PC-3 (cell line): ENCODE measurements around the gene LCP1. TPM values are rescaled to one million over a fixed set of nuclear protein-coding genes. Genes with fewer than 3 reads are reported as not detected.

Experiments
- ATAC-seq: fragments of 200-7000 bp; cut with Tn5 transposase; 2 replicates; pipeline ENCODE4 v1.9.1; 2020; ENCODE audit warnings: mild to moderate bottlenecking, moderate library complexity
- BruUV-seq: library from RNA; stranded (reverse); fragments of 400-500 nt; replicated peaks from 2 replicates; lab custom pipeline; 2021; lab: Mats Ljungman, UMichigan
- CTCF ChIA-PET: fragments of 300-600 bp; sonication (Branson Sonifier 250); formaldehyde crosslinking; loops from one replicate; lab custom pipeline; 2022; ENCODE audit warnings: antibody characterized with exemption; lab: Charles Lee
- POLR2A ChIA-PET: fragments of 300-600 bp; sonication (Branson Sonifier 250); formaldehyde crosslinking; loops from one replicate; lab custom pipeline; 2022; ENCODE audit warnings: antibody characterized with exemption; ENCODE audit not compliant: unreplicated experiment; lab: Charles Lee
- DNase-seq: peaks from one replicate; pipeline ENCODE4 v3.0.0-alpha.2; 2015
- H2AFZ ChIP-seq: fragments of 300-600 bp; sonication (generic); 2 replicates; pipeline ENCODE4 v1.6.0; 2016; ENCODE audit warnings: antibody characterized with exemption, low read length
- H3F3A ChIP-seq: fragments of 300-600 bp; sonication (generic); one replicate; pipeline ENCODE4 v1.6.0; 2017; ENCODE audit warnings: antibody characterized with exemption, low read length, control low read depth, mild to moderate bottlenecking; ENCODE audit not compliant: unreplicated experiment
- H3K27ac ChIP-seq: fragments of 300-600 bp; sonication (generic); 2 replicates; pipeline ENCODE4 v1.5.1; 2016; ENCODE audit warnings: mild to moderate bottlenecking, low read length
- H3K27me3 ChIP-seq: fragments of 300-600 bp; sonication (generic); 2 replicates; pipeline ENCODE4 v1.6.1; 2016; ENCODE audit warnings: low read length, mixed read lengths
- H3K36me3 ChIP-seq: fragments of 300-600 bp; sonication (generic); 2 replicates; pipeline ENCODE4 v1.6.1; 2016; ENCODE audit warnings: low read depth, mixed run types, low read length, mixed read lengths
- H3K4me1 ChIP-seq: fragments of 300-600 bp; sonication (generic); 2 replicates; pipeline ENCODE4 v1.5.1; 2016; ENCODE audit warnings: low read length; ENCODE audit not compliant: insufficient read depth
- H3K4me2 ChIP-seq: fragments of 300-600 bp; sonication (generic); 2 replicates; pipeline ENCODE4 v1.6.0; 2016; ENCODE audit warnings: low read length
- H3K4me3 ChIP-seq: fragments of 300-600 bp; sonication (generic); 2 replicates; pipeline ENCODE4 v1.5.1; 2016; ENCODE audit warnings: mild to moderate bottlenecking, low read length, mixed read lengths
- H3K79me2 ChIP-seq: fragments of 300-600 bp; sonication (generic); 2 replicates; pipeline ENCODE4 v1.6.1; 2017; ENCODE audit warnings: low read length, mixed read lengths
- H3K9ac ChIP-seq: fragments of 300-600 bp; sonication (generic); 2 replicates; pipeline ENCODE4 v1.6.0; 2016; ENCODE audit warnings: mild to moderate bottlenecking, low read length
- H3K9me2 ChIP-seq: fragments of 300-600 bp; sonication (generic); replicated peaks from 2 replicates; pipeline ENCODE4 v1.6.1; 2016; ENCODE audit warnings: mixed run types, low read length, mixed read lengths
- H3K9me3 ChIP-seq: fragments of 300-600 bp; sonication (generic); 2 replicates; pipeline ENCODE4 v1.6.1; 2016; ENCODE audit warnings: low read length, mixed read lengths
- H4K20me1 ChIP-seq: fragments of 300-600 bp; sonication (generic); 2 replicates; pipeline ENCODE4 v1.6.1; 2016; ENCODE audit warnings: low read length, mixed read lengths
- CTCF ChIP-seq: fragments of 300-600 bp; sonication (generic); conservative IDR thresholded peaks from 2 replicates; pipeline ENCODE4 v1.5.1; 2017; ENCODE audit warnings: antibody characterized with exemption, low read depth, mild to moderate bottlenecking, low read length
- EZH2 ChIP-seq: fragments of 300-600 bp; sonication (generic); IDR thresholded peaks from one replicate; pipeline ENCODE4 v1.6.1; 2017; ENCODE audit warnings: antibody characterized with exemption, mild to moderate bottlenecking, low read length; ENCODE audit not compliant: unreplicated experiment
- EZH2phosphoT487 ChIP-seq: fragments of 300-600 bp; sonication (generic); IDR thresholded peaks from 2 replicates; pipeline ENCODE4 v1.6.1; 2018; ENCODE audit warnings: mild to moderate bottlenecking, antibody characterized with exemption, low read length, borderline replicate concordance
- intact Hi-C: fragments of 100-400 bp; cut with micrococcal nuclease; formaldehyde crosslinking; loops from 2 replicates; pipeline ENCODE4 v1.9.0; 2023
- total RNA-seq: library from RNA; depleted of rRNA; stranded (reverse); fragments of >200 nt; gene quantifications from 2 replicates; pipeline ENCODE4 v1.2.3, GENCODE V29; 2014

Gene LCP1
- total RNA-seq, 1 experiment from 2014 or later: 143 TPM

GRCh38 chr13:46160471-46161066, 21.4 kb downstream of the LCP1 start:
- no peaks in the 10 kb centered on the region for H3K4me1 ChIP-seq
- H3K4me2 ChIP-seq: no peak overlapping the region
- H3K9me2 ChIP-seq: no peaks in the 10 kb centered on the region
- intact Hi-C loops: loop anchor here (1.0 to 5.0 kb wide), 2 partner anchors 129 to 157 kb away; no protein-coding TSS in a partner anchor
- H3K9me3 ChIP-seq: no peaks in the 10 kb centered on the region
- DNase-seq: peak; percentile 57
- no peak for TF ChIP-seq EZH2
- peak; percentile 77 for TF ChIP-seq CTCF
- no TSS peak for BruUV-seq
- H2AFZ ChIP-seq: no peak overlapping the region
- ChIA-PET CTCF (interaction anchor here (0.7 to 1.8 kb wide), 2 partner anchors 34 to 148 kb away, joined by 3 to 12 read pairs; no protein-coding TSS in a partner anchor), POLR2A (no interaction called here)
- no peak overlapping the region for H3K27ac ChIP-seq
- H3K36me3 ChIP-seq: peaks cover 19% of the 10 kb centered on the region
- no peak overlapping the region for H3K4me3 ChIP-seq
- no peaks in the 10 kb centered on the region for H3K27me3 ChIP-seq
- peak; percentile 70 for ATAC-seq
- peaks cover 37% of the 10 kb centered on the region for H3K79me2 ChIP-seq
- H3F3A ChIP-seq: no peaks in the 10 kb centered on the region
- H3K9ac ChIP-seq: no peak overlapping the region
- 0 out of 2 replicates have a peak, but pooled peaks cover 6% of the 10 kb centered on the region for H4K20me1 ChIP-seq

GRCh38 chr13:46160065-46160464, 21.9 kb downstream of the LCP1 start:
- Histone ChIP-seq H3K36me3 (peaks cover 22% of the 10 kb centered on the region), H2AFZ (no peak overlapping the region)

More at GRCh38 chr13:46160065-46160464, 21.9 kb downstream of the LCP1 start:
- ATAC-seq (no peak), DNase-seq (no peak)
- no peak for TF ChIP-seq EZH2phosphoT487
- no peak for TF ChIP-seq EZH2
- TF ChIP-seq CTCF: no peak
- intact Hi-C loops: loop anchor here (1.0 to 5.0 kb wide), 2 partner anchors 129 to 157 kb away; no protein-coding TSS in a partner anchor
- Histone ChIP-seq H3K4me1 (no peaks in the 10 kb centered on the region), H3K27ac (no peak overlapping the region), H3K9me3 (no peaks in the 10 kb centered on the region), H3K79me2 (peaks cover 32% of the 10 kb centered on the region), H4K20me1 (0 out of 2 replicates have a peak, but pooled peaks cover 6% of the 10 kb centered on the region), H3K27me3 (no peaks in the 10 kb centered on the region), H3K9ac (no peak overlapping the region), H3K4me2 (no peak overlapping the region), H3K4me3 (no peak overlapping the region), H3K9me2 (no peaks in the 10 kb centered on the region), H3F3A (no peaks in the 10 kb centered on the region)
- POLR2A ChIA-PET: no interaction called here
- BruUV-seq: no TSS peak
- CTCF ChIA-PET: interaction anchor here (0.7 to 1.8 kb wide), 2 partner anchors 34 to 147 kb away, joined by 3 to 12 read pairs; no protein-coding TSS in a partner anchor
